Left lung (tissue), 10 donors: ENCODE measurements around the gene ZC3H18. TPM values are rescaled to one million over a fixed set of nuclear protein-coding genes. Genes with fewer than 3 reads are reported as not detected.

Experiments used
- ATAC-seq: fragments of 200-7000 bp; cut with Tn5 transposase; one replicate; pipeline ENCODE4 v1.9.1; 2020; ENCODE audit warnings: moderate library complexity
- DNase-seq, 4 donors: peaks; one replicate each; pipeline ENCODE4 v3.0.0-alpha.2; 2013 to 2020
- H3K27ac ChIP-seq, 2 donors: fragments of 200-600 bp; sonication (generic) in 1 of 2; one replicate each; pipeline versions ENCODE4 v1.5.0 to v1.8.0; 2020 to 2021
- H3K27me3 ChIP-seq, 2 donors: fragments of 200-600 bp; sonication (generic) in 1 of 2; one replicate each; pipeline versions ENCODE4 v1.5.0 to v1.8.0; 2020 to 2021
- H3K36me3 ChIP-seq, 2 donors: fragments of 200-600 bp; sonication (generic) in 1 of 2; one replicate each; pipeline versions ENCODE4 v1.5.0 to v1.8.0; 2020 to 2021
- H3K4me1 ChIP-seq, 2 donors: fragments of 200-600 bp; one replicate each; pipeline ENCODE4 v1.8.0; 2021
- H3K4me3 ChIP-seq, 2 donors: fragments of 200-600 bp; sonication (generic) in 1 of 2; one replicate each; pipeline versions ENCODE4 v1.5.0 to v1.8.0; 2020 to 2021; ENCODE audit warnings: mild to moderate bottlenecking in 1 of 2
- H3K9me3 ChIP-seq, 2 donors: fragments of 200-600 bp; sonication (generic) in 1 of 2; one replicate each; pipeline versions ENCODE4 v1.5.0 to v1.8.0; 2020 to 2021
- intact Hi-C, 2 donors: fragments of 100-400 bp; cut with DNase I; formaldehyde crosslinking; loops; one replicate each; pipeline versions ENCODE4 v1.11.2 to v1.14.2; 2022
- polyA plus RNA-seq, 6 donors: library from polyadenylated mRNA; unstranded; fragments of 120-200 nt; gene quantifications; one replicate each; pipeline ENCODE4 v1.2.1, GENCODE V29; 2013; ENCODE audit not compliant: insufficient read length in 6 of 6
- total RNA-seq, 2 donors: library from RNA; stranded (reverse); fragmentation: NEBNext Ultra II Directional; extraction: Animal tissue kit (Norgen Biotek cat#: 25700); gene quantifications; one replicate each; pipeline ENCODE4 v1.2.1, GENCODE V29; 2021
- TF ChIP-seq, protein P1 (sequence below), 2 donors: fragments of 200-600 bp; sonication (generic) in 1 of 2; IDR thresholded peaks; one replicate each; pipeline versions ENCODE4 v1.5.0 to v1.8.0; 2021; ENCODE audit warnings: antibody characterized with exemption in 2 of 2
- donor health status: DM: no; HTN: yes; CAD: no.
- donor health status: DM: no; HTN: no; CAD: no.

The ZC3H18 gene
- total and polyA plus RNA-seq, 8 donors, result 33.8 to 53.1 (median 38.5) TPM

DNA sequence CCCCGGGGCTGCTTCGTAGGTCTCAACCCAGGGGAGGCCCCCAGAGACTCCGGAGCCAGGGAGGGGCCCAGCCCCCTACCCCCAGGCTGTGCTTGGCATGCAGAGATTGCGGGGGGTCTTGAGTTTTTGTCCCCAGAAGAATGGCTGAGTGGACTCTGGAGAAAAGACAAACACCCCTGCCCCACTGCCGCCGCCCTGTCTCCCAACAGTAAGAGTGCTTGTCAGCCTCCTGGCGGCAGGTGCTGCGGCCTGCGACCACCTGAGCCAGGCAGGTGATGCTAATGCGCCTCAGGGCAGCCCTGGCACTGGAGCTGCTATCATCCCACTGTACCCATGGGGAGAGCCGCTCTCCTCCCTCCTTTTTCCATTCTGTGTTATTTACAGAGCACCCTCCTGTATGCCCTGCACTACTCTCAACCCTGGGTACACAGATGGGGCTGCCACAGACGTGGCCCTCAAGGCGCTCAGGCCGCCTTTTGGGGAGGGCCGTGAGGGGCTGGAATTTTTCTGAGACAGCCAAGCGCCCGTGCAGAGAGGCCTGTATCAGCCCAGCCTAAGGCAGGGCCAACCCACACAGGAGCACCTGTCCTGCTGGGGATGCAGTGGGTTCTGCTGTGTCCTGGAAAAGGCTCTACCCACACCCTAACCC is 65.6 kb downstream of the ZC3H18 start:
- intact Hi-C loops, result no loop called here

DNA sequence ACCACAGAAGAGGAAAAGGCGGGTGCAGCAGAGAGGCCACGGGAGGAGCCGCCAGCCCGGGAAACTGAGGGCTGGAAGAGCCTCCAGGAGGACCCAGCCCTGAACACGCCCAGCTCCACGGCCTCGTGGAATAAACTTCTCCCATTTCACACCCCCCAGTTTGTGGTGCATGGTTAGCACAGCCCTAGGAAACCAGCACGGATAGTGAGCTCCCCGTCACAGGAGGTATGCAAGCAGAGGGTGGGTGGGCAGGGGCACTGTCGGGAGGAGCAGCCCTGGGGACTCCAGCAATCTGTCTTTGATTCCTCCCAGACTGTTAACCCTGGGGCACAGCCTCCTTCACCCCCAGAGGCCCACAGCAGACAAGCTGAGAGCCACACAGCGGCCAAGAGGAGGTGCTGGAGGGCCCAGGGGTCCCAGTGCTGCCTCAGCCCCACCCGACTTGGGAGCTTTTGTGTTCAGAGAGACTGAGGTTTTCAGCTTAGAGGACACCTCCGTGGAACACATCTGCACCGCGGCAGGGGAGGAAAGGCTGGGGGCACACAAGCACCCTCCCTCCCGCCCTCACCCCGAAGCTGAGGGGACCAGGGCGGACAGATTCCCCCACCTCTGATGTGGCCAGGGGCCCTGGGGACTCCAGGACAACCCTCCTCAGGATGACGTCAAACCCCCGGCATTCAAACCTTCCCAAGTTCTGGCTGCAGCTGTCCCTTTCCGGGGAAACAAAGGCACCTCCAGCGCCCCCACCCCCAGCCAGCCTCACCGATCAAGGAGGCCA is 66.5 kb downstream of the ZC3H18 start:
- H3K27me3 ChIP-seq, result peaks cover 31 to 61% of the 10 kb centered on the region in 2 donors
- intact Hi-C loops, result no loop called here
- no peak overlapping the region for H3K4me3 ChIP-seq
- H3K27ac ChIP-seq, result no peak overlapping the region
- peaks cover 0 to 17% of the 10 kb centered on the region in 2 donors for H3K36me3 ChIP-seq
- H3K9me3 ChIP-seq, result no peaks in the 10 kb centered on the region
- TF ChIP-seq, protein P1, sequence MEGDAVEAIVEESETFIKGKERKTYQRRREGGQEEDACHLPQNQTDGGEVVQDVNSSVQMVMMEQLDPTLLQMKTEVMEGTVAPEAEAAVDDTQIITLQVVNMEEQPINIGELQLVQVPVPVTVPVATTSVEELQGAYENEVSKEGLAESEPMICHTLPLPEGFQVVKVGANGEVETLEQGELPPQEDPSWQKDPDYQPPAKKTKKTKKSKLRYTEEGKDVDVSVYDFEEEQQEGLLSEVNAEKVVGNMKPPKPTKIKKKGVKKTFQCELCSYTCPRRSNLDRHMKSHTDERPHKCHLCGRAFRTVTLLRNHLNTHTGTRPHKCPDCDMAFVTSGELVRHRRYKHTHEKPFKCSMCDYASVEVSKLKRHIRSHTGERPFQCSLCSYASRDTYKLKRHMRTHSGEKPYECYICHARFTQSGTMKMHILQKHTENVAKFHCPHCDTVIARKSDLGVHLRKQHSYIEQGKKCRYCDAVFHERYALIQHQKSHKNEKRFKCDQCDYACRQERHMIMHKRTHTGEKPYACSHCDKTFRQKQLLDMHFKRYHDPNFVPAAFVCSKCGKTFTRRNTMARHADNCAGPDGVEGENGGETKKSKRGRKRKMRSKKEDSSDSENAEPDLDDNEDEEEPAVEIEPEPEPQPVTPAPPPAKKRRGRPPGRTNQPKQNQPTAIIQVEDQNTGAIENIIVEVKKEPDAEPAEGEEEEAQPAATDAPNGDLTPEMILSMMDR (IDR thresholded peaks at IDR 0.05), result no peak
- peaks cover 6 to 57% of the 10 kb centered on the region in 2 donors for H3K4me1 ChIP-seq
- ATAC-seq (no peak), DNase-seq (no peak)

More for the DNA sequence above, 65.6 kb downstream of the ZC3H18 start:
- Histone ChIP-seq H3K4me3 (no peak overlapping the region), H3K27ac (no peak overlapping the region), H3K9me3 (no peaks in the 10 kb centered on the region), H3K36me3 (peaks cover 0 to 26% of the 10 kb centered on the region in 2 donors), H3K4me1 (peaks cover 6 to 50% of the 10 kb centered on the region in 2 donors), H3K27me3 (peaks cover 31 to 55% of the 10 kb centered on the region in 2 donors)
- no peak for DNase-seq
- TF ChIP-seq, protein P1 (IDR thresholded peaks at IDR 0.05), result no peak
- ATAC-seq, result no peak

GRCh38 chr16:88638323-88639230 is 68.4 kb downstream of the ZC3H18 start, which contains the start of gene IL17C:
Gene IL17C (plus strand): TSS chr16:88638572. CDS start chr16:88638642, 70 bp downstream.
- intact Hi-C loops, result no loop called here
- Histone ChIP-seq H3K27ac (no peak within 1 kb of the TSS), H3K27me3 (peaks cover 31 to 61% of the 10 kb centered on the region in 2 donors), H3K4me1 (peaks cover 6 to 53% of the 10 kb centered on the region in 2 donors), H3K36me3 (peaks cover 0 to 13% of the 10 kb centered on the region in 2 donors), H3K9me3 (no peaks in the 10 kb centered on the region), H3K4me3 (no peak within 1 kb of the TSS)
- DNase-seq, result peak in 1 of 4 donors; percentile 81
- ATAC-seq, result peak; percentile 29
- TF ChIP-seq, protein P1 (IDR thresholded peaks at IDR 0.05), result no peak

DNA sequence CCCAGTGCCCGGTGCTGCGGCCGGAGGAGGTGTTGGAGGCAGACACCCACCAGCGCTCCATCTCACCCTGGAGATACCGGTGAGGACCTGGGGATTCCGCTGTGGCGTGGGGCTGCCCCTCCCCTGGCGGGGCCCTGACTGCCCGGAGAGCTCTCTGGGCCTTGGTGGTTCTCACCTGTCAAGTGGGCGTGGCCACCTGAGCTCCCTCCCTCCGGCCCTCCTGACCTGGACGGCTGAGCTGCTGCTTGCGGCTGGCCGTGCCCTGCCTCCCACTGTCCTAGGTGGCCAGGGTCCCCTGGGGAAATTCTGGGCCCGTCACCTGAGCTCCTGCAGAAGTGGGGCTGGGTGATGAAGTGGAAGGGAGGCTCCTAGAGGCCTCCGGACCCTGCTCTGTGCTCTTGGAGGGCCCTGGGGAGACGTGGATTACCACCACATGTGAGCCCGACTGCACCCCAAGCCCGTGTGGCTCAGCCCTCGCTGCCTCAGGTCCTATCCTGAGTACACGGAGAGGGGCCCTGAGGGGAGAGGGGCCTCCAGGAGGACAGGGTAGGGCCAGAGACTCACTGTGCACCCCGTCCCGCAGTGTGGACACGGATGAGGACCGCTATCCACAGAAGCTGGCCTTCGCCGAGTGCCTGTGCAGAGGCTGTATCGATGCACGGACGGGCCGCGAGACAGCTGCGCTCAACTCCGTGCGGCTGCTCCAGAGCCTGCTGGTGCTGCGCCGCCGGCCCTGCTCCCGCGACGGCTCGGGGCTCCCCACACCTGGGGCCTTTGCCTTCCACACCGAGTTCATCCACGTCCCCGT is 69.2 kb downstream of the ZC3H18 start:
- no peak overlapping the region for H3K4me3 ChIP-seq
- peaks cover 31 to 61% of the 10 kb centered on the region in 2 donors for H3K27me3 ChIP-seq
- intact Hi-C loops, result no loop called here
- peaks cover 6 to 44% of the 10 kb centered on the region in 2 donors for H3K4me1 ChIP-seq
- ATAC-seq, result peak; percentile 55
- peaks cover 0 to 22% of the 10 kb centered on the region in 2 donors for H3K36me3 ChIP-seq
- DNase-seq, result no peak
- H3K27ac ChIP-seq, result no peak overlapping the region
- no peaks in the 10 kb centered on the region for H3K9me3 ChIP-seq
- TF ChIP-seq, protein P1 (IDR thresholded peaks at IDR 0.05), result no peak
